Measurements from ENCODE around the gene CFAP65.

CFAP65 gene

DNA sequence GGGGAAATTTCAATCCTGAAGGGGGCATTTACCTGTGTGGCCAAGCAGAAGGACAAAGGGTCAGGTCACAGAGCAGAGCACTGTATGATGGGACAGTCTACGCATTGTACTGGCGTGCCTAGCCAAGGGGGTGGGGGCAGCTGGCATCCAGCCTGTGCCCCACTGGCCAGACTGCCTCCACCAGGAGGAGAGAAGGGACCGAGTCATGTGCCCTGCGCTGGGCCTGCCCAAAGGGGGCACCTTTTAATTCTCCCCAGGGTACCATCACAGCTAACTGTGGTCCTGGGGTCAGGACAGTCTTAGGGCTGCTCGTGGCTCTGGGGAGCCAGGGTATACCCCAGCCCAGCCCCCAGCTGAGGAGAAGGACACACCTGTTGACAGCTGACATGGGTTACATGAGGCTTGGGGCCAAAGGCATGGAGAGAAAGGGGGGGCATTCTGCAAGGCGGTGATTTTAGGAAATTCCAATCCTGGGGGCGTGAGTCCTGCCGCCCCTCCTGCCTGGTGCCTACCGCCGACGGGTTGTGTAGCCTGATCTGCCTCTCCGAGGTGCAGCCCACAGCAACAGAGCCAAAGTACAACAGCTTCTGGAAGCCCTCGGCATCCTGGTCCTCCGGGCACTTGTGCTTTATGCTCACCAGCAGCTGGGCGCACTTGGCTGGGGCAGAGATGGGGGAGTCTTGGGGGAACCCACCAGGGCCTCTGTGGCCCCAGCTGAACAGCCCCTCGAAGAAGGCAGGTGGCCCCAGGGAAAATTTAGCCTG lies 11.0 kb downstream of the CFAP65 start:
- no peak for DNase-seq

GRCh38 chr2:219029829-219030165 lies 11.5 kb downstream of the CFAP65 start:
- DNase-seq, result peak; percentile 80

- DNase-seq, result no peak
Observed at GRCh38 chr2:219028996-219029828, 12.1 kb downstream of the CFAP65 start.

DNA sequence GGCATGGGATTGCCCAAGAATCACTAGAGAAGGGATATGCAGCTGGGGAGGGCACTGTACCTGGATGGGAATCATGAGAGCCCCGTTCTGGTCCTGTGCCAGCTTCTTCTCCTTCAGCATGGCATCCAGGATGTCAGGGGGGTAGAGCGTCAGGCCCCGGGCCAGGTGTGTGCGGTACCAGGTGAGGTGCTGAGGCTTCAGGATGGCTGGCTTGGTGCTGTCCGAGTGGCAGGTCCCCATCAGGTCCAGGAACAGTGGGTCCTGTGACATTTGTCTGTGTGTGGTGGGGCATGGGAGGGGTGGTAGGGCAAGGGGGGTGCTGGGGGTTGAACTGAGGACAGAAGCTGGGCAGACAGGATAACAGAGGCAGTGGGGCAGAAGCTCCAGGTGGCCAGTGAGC lies 13.2 kb downstream of the CFAP65 start:
- no peak for DNase-seq

DNA sequence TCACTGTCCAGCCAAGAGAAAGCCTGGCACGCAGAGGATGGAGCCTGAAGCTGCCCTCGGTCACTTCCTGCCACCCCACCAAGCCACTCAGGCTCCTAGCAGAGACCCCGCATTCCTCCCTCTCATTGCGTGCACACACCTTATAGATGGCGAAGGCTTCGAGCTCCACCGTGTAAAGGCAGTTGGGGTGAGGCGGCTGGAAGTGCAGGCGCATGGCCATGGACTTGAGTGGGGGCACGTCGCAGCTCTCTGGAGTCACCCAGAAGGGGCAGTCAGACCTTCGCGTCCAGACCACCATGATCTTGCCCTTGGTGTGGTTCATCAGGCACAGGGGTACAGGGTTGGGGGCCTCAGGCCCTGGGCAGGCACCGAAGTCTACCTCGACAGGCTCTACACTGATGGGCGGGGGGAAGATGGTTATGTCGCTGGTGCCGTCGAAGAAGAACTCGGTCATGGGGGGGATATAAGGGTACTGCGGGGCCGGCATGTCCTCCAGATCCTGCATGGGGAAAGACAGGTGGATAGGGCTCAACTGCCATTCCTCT lies 13.7 kb downstream of the CFAP65 start:
- no peak for DNase-seq

GRCh38 chr2:219026946-219027345 lies 14.4 kb downstream of the CFAP65 start:
- no peak for DNase-seq

DNA sequence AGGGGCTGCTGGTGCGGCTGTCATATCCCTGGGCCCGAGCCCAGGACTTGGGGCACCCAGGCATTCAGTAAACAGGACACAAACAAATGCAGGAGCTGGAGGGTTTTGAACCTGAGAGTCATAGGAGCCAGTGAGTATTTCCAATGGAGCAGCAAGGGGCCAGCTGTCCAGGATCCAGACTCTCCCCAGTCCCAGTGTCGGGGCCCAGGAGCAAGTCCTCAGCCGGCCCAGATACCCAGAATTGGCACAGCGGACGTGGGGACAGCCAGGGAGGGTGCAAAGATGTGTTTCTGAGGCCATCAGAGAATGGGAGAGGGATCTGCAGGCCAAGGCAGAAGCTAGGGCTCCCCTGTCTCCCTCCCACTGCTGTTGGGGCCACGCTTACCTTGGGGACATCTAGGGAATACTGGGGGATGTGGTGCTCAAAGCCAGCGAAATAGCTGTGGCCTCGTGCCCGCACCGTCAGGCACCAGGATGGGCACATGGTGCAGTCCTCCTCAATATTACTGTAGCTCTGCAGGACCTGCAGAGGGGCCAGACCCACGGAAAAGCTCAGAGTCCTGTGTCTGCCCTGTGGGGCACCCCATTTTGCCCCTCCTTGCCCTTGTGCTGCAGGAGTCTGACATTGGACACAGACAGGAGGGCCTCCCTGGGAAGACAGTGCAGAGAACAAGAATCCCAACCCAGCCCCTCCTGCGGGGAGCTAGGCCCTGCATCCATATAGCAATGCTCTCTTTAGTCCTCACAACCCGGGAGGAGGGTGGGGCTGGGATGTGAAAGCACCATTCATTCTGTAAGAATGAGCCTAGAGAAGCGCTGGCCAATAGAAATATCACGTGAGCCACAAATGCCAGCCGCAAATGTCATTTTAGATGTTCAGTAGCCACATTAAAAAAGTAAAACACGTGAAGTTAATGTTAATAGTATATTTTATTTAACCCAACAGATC lies 15.4 kb downstream of the CFAP65 start:
- DNase-seq, result no peak

GRCh38 chr2:219024059-219024458 lies 17.3 kb downstream of the CFAP65 start:
- DNase-seq, result no peak

DNA sequence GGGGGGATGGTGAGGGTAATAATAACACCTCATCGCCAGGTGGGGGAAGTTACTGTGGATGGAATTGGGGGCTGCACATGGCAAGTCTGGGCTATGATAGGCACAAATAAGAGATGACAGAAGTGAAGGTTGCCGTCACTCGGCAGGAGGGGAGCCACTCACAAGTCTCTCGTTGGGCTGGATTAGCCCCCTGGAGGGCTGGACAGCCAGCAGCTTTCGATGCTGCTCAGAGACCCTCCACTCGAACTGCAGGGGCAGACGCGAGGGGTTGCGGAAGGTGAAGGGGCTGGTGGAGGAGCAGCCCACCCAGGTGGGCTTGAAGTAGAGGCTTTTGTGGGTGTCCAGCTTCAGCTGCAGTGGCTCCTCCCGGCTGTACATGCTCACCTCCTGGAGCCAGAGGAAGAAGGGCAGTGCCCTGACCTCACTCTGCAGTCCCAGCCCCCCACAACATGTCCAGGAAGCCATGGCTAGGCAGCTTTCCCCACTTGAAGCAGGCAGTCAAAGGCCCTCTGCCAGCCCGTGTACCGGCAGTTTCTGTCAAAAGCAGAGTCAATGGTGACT lies 18.2 kb downstream of the CFAP65 start:
- no peak for DNase-seq

GRCh38 chr2:219022616-219023015 lies 18.7 kb downstream of the CFAP65 start:
- no peak for DNase-seq

DNA sequence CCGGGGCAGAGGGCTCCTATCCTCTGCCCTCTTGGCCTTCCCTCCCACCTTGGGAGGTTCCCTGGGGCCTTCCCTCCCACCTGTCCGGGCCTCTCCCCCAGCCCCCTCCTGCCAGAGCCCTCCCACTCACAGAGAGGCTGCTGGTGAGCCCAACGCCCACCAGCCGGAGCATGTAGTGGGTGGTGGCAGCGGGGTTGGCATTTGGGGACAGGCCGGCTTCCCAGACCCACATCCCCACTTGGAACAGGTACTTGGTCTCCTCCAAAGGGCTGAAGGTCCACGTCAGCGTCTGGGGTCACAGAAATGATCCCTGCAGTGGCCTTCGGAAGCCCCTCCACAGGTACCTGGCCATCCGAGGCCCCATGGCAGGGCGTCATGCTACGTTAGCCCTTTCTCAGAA lies 19.3 kb downstream of the CFAP65 start:
- no peak for DNase-seq

GRCh38 chr2:219021591-219021990 lies 19.7 kb downstream of the CFAP65 start:
- no peak for DNase-seq

- DNase-seq, result no peak
Observed at GRCh38 chr2:219020604-219021365, 20.5 kb downstream of the CFAP65 start.

DNA sequence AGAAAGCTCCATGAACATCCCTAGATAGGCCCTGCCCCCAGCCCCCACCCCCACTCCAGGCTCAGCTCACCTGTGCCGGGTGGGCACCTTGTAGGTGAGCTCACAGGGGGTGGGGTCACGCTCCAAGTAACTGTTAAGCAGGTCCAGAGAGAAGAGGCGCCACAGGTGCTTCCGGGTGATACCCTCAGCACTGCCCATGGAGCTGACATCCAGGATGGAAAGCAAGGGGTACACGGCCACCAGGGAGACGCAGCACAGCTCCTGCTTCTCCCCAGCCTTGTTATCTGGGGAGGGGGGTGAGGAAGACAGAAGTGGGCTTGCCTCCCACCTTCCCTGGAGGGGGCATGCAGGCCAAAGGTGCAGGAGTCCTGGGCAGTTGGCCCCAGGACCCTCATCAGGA lies 21.9 kb downstream of the CFAP65 start:
- no peak for DNase-seq

DNA sequence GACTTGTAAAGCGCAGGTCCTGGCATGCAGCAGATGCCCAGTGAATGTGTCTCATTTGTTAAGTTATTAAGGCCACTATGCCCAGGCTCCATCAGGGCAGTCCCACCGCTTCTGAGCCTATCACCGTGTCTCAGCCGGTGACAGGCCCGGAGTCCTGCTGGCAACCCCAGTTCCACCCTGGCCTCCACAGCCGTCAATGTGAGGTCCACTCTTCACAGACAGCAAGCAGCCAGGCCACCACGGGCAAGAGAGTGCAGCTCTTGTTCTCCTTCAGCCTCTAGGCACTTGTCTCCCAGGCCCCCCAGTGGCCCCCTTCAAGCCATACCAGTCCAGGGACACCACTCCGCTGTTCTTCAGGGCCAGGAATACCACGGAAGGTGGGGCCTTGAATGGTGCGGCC lies 22.6 kb downstream of the CFAP65 start:
- DNase-seq, result no peak

DNA sequence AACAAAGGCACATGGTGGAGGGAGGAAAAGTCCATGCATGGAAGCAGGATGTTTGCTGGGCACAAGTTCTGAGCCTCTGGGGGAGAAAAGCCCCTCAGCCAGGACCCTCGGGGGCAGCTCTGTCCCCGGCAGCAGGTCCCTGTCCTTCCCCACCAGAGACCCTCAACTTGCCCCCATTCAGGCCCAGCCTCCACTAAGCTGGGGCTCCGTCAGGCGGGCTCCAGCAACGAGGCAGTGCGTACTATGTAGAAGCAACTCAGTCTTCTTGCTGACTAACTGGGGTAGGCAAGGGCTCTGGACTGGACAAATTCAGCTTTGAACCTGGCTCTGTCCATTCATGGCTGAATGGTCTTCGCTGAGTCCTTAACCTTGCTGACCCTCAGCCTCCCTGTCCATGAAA lies 23.0 kb downstream of the CFAP65 start:
- DNase-seq, result no peak

- DNase-seq, result no peak
Observed at GRCh38 chr2:219017201-219017931, 23.9 kb downstream of the CFAP65 start.

GRCh38 chr2:219016721-219017120 lies 24.6 kb downstream of the CFAP65 start:
- DNase-seq, result no peak

DNA sequence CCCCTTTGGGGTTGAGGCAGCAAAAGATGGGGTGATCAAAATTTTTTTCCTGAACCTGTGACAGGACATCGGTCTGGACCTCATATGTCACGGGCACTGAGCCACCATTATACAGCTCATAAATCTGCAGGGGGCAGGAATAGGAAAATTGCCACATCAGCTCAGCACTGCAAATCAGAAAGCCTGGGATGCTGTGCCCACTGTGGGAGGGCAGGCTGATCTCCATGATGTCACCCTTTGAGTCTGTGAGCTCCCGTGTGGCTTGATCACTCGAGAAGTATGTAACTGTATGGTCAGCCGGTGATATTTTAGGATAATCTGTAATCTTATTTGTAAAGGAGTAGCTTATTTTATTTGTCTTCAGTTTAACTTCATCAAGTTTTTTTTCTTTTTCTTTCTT lies 30.4 kb downstream of the CFAP65 start:
- DNase-seq, result no peak

GRCh38 chr2:219010162-219010756 lies 31.1 kb downstream of the CFAP65 start:
- no peak for DNase-seq

DNA sequence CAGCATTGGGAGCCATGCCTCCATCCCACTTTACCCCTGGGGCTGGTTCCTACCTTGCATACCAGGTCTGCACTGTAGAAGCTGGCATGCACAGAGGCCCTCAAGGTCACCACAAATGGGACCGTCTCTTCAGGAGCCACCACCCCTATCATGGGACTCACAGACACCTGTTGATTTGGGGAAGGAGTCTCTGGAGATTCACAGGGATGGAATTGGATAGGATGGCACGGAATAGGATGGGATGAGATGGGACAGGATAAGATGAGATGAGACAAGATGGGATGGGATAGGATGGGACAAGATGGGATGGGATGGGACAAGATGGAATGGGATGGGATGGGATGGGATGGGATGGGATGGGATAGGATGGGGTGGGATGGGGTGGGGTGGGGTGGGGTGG lies 32.0 kb downstream of the CFAP65 start:
- no peak for DNase-seq
